Duodenal mucosa (tissue), 2 donors: ENCODE results near the gene MGLL.

Source experiments
- H3K27ac ChIP-seq: one replicate; pipeline ENCODE4 v1.7.0; 2013; ENCODE audit warnings: low read depth, low read length
- H3K27me3 ChIP-seq, 2 donors: one replicate each; pipeline ENCODE4 v1.7.0; 2013; ENCODE audit warnings: low read length in 2 of 2, control low read depth in 1 of 2; ENCODE audit not compliant: insufficient read depth in 2 of 2, control insufficient read depth in 1 of 2
- H3K36me3 ChIP-seq, 2 donors: one replicate each; pipeline ENCODE4 v1.7.0; 2013; ENCODE audit warnings: low read length in 2 of 2, control low read depth in 1 of 2; ENCODE audit not compliant: insufficient read depth in 2 of 2, control insufficient read depth in 1 of 2
- H3K4me1 ChIP-seq, 2 donors: one replicate each; pipeline ENCODE4 v1.7.0; 2013; ENCODE audit warnings: low read length in 2 of 2, control low read depth in 1 of 2; ENCODE audit not compliant: insufficient read depth in 2 of 2, control insufficient read depth in 1 of 2
- H3K4me3 ChIP-seq, 2 donors: one replicate each; pipeline ENCODE4 v1.7.0; 2013; ENCODE audit warnings: low read length in 2 of 2, low read depth in 1 of 2
- H3K9ac ChIP-seq, 2 donors: one replicate each; pipeline ENCODE4 v1.7.0; 2013; ENCODE audit warnings: low read length in 2 of 2, low read depth in 1 of 2
- H3K9me3 ChIP-seq, 2 donors: one replicate each; pipeline ENCODE4 v1.7.0; 2013; ENCODE audit warnings: low read length in 2 of 2, control low read depth in 1 of 2; ENCODE audit not compliant: control insufficient read depth in 1 of 2

Gene MGLL

DNA sequence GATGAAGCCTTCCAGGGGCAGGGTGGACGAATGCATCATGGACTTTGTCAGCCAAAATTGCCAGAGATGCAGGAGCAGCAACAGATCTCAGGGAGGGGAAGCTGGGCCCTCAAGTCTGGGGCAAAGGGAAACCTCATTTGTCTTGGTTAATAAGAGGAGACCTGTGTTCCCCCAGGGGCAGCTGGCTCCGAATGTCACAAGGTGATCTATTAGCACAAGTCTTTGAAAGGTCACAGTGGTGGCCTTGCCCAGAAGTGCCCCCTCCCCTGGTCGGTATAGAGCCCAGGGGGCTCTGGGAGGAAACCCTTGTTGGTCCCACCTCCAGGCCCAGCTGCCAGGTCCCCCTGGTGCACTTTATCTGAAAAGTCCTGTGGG is 103.4 kb downstream of the MGLL start:
- no peak overlapping the region for H3K27ac ChIP-seq
- no peaks in the 10 kb centered on the region for H3K9me3 ChIP-seq
- H3K4me1 ChIP-seq, result no peaks in the 10 kb centered on the region
- peaks cover 0 to 28% of the 10 kb centered on the region in 2 donors for H3K36me3 ChIP-seq
- H3K27me3 ChIP-seq, result no peaks in the 10 kb centered on the region
- no peak overlapping the region for H3K9ac ChIP-seq
- H3K4me3 ChIP-seq, result no peak overlapping the region

- Histone ChIP-seq H3K9ac (no peak overlapping the region), H3K27ac (no peak overlapping the region), H3K36me3 (peaks cover 0 to 28% of the 10 kb centered on the region in 2 donors), H3K27me3 (no peaks in the 10 kb centered on the region), H3K4me3 (no peak overlapping the region), H3K4me1 (no peaks in the 10 kb centered on the region), H3K9me3 (no peaks in the 10 kb centered on the region)
Observed at GRCh38 chr3:127718245-127718915, 103.9 kb downstream of the MGLL start.

DNA sequence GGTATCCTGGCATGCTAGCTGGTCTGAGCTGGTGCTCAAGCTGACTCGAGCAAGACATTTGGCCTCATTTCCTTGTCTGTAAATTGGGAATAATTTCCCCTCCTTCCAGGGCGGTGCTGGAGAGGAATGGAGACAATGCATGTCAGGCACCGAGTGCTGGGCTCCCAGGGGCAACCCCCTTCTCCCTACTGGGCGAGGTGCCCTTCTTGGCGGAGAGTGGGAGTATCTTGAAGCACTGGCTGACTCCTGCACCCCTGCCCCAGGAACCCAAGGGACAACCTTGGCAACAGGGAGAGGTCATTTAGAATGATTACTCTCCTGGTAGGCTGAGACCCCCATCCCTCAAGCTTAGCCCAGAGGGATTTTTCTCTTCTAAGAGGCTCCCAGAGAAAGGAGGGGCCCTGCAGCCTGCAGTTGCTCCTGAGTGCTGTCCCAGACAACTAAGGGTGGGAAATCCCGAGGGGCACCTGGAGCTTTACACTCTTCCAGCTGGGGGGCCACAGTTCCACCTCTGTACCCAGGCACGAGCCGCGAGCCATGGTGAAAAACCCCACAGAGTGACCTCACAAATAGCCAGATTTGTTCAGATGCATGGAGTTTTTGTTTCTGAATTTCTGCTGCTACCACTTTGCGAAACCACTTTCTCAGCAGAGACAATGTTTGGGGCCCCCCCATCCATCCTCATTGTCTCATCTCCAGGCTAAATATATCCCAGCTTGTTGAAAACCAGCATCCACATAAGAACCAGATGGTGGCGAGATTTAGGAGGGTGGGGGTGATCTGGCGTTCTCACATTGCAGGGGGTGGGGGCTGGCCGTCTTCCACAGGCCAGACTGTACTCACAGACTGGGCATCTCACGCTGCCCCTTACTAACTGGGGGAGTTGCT is 104.7 kb downstream of the MGLL start:
- Histone ChIP-seq H3K27ac (no peak overlapping the region), H3K27me3 (no peaks in the 10 kb centered on the region), H3K9ac (no peak overlapping the region), H3K4me1 (no peaks in the 10 kb centered on the region), H3K36me3 (peaks cover 0 to 28% of the 10 kb centered on the region in 2 donors), H3K4me3 (no peak overlapping the region), H3K9me3 (no peaks in the 10 kb centered on the region)

DNA sequence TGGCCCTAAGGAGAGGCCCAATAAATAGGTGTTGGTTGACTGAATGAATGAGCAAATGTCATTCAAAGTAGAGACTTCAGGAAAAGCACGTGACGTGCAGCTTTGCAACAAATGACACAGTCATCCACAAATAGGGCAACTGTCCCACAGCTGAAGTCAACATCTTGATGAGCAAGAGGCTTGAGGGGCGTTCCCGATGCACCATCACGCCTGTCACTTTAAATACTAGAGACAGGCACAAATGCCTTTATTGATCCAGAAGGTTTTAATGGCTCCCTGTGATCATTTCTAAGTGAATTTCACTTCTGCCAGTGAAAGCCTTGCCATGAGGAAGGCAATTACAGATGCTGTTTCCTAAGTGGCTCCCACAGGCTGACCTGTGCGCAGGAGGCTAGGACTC is 105.9 kb downstream of the MGLL start:
- no peak overlapping the region for H3K4me3 ChIP-seq
- no peak overlapping the region for H3K27ac ChIP-seq
- no peaks in the 10 kb centered on the region for H3K27me3 ChIP-seq
- H3K36me3 ChIP-seq, result peaks cover 0 to 26% of the 10 kb centered on the region in 2 donors
- no peaks in the 10 kb centered on the region for H3K4me1 ChIP-seq
- no peaks in the 10 kb centered on the region for H3K9me3 ChIP-seq
- H3K9ac ChIP-seq, result no peak overlapping the region

DNA sequence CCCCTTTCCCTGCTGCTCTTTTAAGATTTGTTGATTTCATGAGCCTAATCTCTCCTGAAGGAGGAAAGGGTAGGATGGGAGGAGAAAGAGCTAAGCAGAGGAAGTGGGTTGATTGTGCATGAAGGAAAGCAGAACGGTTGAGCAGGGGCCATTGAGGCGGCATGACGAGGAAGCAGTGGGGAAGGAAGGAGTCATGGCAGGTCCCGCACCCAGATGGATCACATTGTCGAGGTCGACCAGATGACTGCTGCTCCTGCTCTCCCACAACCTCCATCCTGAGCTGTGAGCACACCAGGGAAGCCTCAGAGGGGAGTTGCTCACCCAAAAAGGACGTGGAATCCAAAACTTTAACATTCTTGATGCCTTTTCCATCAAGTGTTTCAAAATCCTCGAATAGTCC is 106.8 kb downstream of the MGLL start:
- Histone ChIP-seq H3K27ac (no peak overlapping the region), H3K4me1 (no peaks in the 10 kb centered on the region)

DNA sequence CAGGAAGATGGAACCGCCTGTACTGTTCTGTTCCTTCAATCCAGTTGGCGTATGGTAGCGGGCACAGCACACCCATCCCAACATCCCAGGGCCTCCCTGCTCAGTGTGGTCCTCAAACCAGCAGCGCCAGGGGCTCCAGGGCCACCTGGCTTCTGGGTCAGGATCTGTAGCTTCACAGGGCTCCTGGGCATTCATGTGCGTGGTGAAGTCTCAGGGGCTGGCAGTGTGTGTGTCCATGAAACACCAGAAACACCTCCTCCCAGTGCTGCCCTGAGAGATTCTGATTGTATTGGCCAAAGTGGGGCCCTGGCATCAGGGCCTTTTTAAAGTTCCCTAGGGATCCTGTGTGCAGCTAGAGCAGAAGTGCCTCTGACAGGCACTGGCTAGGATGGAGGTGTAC is 107.4 kb downstream of the MGLL start:
- H3K36me3 ChIP-seq, result peaks cover 0 to 25% of the 10 kb centered on the region in 2 donors
- H3K4me1 ChIP-seq, result no peaks in the 10 kb centered on the region

More for the DNA sequence above, 106.8 kb downstream of the MGLL start:
- Histone ChIP-seq H3K9ac (no peak overlapping the region), H3K9me3 (no peaks in the 10 kb centered on the region), H3K36me3 (peaks cover 0 to 26% of the 10 kb centered on the region in 2 donors), H3K27me3 (no peaks in the 10 kb centered on the region), H3K4me3 (no peak overlapping the region)

DNA sequence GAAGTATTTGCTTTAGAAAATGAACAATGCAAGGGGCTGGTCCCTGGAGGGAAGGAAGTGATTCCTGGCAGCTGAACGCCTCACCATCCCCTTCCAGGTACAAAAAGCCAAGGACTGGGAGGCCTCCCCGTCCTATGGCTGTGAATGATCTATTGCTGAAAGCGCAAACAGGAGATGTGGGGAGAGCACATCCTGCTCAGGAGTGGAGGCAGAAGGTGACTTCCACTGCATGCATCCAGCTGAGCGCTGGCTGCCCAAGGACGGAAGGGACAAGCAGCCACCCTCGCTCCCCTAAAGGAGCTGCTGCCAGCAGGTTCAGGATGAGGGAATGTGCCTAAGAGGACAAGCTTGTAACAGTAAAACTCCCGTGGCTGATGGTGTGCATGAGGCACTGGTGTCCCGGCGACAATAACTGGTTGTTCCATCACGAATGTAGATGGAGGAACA is 108.2 kb downstream of the MGLL start:
- Histone ChIP-seq H3K4me3 (no peak overlapping the region), H3K27ac (no peak overlapping the region), H3K27me3 (no peaks in the 10 kb centered on the region), H3K4me1 (no peaks in the 10 kb centered on the region), H3K9me3 (no peaks in the 10 kb centered on the region), H3K9ac (no peak overlapping the region), H3K36me3 (peaks cover 0 to 25% of the 10 kb centered on the region in 2 donors)

More for the DNA sequence above, 107.4 kb downstream of the MGLL start:
- Histone ChIP-seq H3K27ac (no peak overlapping the region), H3K4me3 (no peak overlapping the region), H3K9ac (no peak overlapping the region), H3K27me3 (no peaks in the 10 kb centered on the region), H3K9me3 (no peaks in the 10 kb centered on the region)

DNA sequence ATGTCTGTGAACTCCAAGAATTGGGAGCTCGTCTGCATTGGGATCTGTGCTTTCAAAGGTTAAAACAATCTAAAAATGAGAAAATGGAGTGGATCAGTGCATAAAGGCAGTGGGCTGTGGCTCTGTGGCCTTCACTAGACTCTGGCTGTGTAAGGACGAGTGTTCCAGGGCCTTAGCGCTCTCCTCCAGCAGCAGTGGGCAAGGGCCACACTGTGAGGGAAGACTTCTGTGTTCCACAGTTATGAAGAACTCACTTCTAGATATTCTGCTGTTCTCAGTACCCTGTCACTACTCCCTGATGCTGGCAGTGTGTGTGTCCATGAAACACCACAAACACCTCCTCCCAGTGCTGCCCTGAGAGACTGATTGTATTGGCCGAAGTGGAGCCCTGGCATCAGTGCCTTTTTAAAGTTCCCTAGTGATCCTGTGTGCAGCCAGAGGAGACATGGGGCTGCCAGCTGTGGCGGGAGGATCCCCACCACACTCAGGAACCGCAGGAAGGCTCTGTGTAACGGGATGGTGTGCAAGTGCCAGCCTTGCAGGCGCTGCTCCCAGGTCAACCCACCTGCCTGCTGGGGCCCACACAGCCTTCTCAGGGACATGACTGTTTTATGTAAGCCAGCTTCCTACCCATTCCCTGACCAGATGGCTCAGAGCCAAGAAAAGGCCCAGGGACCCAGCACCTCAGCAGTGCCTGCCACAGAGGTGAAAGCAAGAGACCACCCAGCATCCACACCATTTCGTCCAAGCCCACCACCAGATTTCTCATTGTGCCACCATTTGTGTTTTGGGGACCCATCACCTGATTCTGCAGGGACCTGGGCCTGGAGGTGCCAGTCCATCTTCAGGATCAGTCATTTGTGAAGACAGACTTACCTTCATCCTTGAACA is 109.2 kb downstream of the MGLL start:
- Histone ChIP-seq H3K36me3 (peaks cover 0 to 20% of the 10 kb centered on the region in 2 donors), H3K27me3 (no peaks in the 10 kb centered on the region), H3K9ac (no peak overlapping the region), H3K4me1 (no peaks in the 10 kb centered on the region), H3K9me3 (no peaks in the 10 kb centered on the region), H3K4me3 (no peak overlapping the region), H3K27ac (no peak overlapping the region)

- Histone ChIP-seq H3K36me3 (peaks cover 0 to 24% of the 10 kb centered on the region in 2 donors), H3K9ac (no peak overlapping the region), H3K27ac (no peak overlapping the region), H3K9me3 (no peaks in the 10 kb centered on the region), H3K27me3 (no peaks in the 10 kb centered on the region), H3K4me1 (no peaks in the 10 kb centered on the region), H3K4me3 (no peak overlapping the region)
Observed at GRCh38 chr3:127712461-127712860, 109.9 kb downstream of the MGLL start.
